Fibroblast of the aortic adventitia (primary cell): ENCODE measurements around the gene PPP2R1B. TPM values are rescaled to one million over a fixed set of nuclear protein-coding genes. Genes with fewer than 3 reads are reported as not detected.

Source experiments
- DNase-seq: peaks from one replicate; pipeline ENCODE4 v3.0.0-alpha.2; 2010; ENCODE audit warnings: low read depth
- H3K4me3 ChIP-seq: 2 replicates; pipeline ENCODE4 v1.5.1; 2011; ENCODE audit warnings: low read depth, mild to moderate bottlenecking, control low read depth, low read length, moderate library complexity
- CTCF ChIP-seq: IDR thresholded peaks from 2 replicates; pipeline ENCODE4 v1.5.1; 2011; ENCODE audit warnings: mild to moderate bottlenecking, low read length, control low read depth, inconsistent platforms; ENCODE audit not compliant: insufficient read depth
- total RNA-seq: library from RNA; depleted of rRNA; stranded (reverse); fragments of >200 nt; gene quantifications from 2 replicates; pipeline ENCODE4 v1.2.3, GENCODE V29; 2012; ENCODE audit warnings: low replicate concordance

PPP2R1B gene
- total RNA-seq, result 18.4 and 27.1 TPM in 2 replicates

- no peak for TF ChIP-seq CTCF
- H3K4me3 ChIP-seq, result peak within 1 kb of the TSS; percentile 92
- DNase-seq, result peak; percentile 60
Observed at GRCh38 chr11:111765984-111766833, at the start of gene PPP2R1B. Gene PPP2R1B, minus strand, starts transcription at chr11:111766389. Its CDS starts 28 bp downstream, at chr11:111766361.

GRCh38 chr11:111815489-111815888 lies 49.3 kb upstream of the PPP2R1B start:
- no peak for TF ChIP-seq CTCF
- no peak overlapping the region for H3K4me3 ChIP-seq
- no peak for DNase-seq

- peak; percentile 30 for DNase-seq
- TF ChIP-seq CTCF, result no peak
- no peak overlapping the region for H3K4me3 ChIP-seq
Observed at GRCh38 chr11:111814557-111815320, 48.5 kb upstream of the PPP2R1B start.

GRCh38 chr11:111814106-111814505 lies 47.9 kb upstream of the PPP2R1B start:
- no peak for DNase-seq

GRCh38 chr11:111812211-111812610 lies 46.0 kb upstream of the PPP2R1B start:
- H3K4me3 ChIP-seq, result no peak overlapping the region
- no peak for DNase-seq
- no peak for TF ChIP-seq CTCF

More at GRCh38 chr11:111814106-111814505, 47.9 kb upstream of the PPP2R1B start:
- no peak overlapping the region for H3K4me3 ChIP-seq
- TF ChIP-seq CTCF, result no peak

GRCh38 chr11:111811445-111811844 lies 45.3 kb upstream of the PPP2R1B start:
- TF ChIP-seq CTCF, result no peak
- DNase-seq, result no peak
- no peak overlapping the region for H3K4me3 ChIP-seq
